HepG2 (cell line): ENCODE data around the gene SLC10A1. TPM values are rescaled to one million over a fixed set of nuclear protein-coding genes. Genes with fewer than 3 reads are reported as not detected.
A peak's percentile ranks its signal among the peaks of the same experiment; 100 is the strongest.

ENCODE experiments used
- AHDC1 ChIP-seq: sonication (generic); formaldehyde crosslinking; IDR thresholded peaks from 2 replicates; pipeline ENCODE4 v1.5.1; 2020; ENCODE audit warnings: mild to moderate bottlenecking, missing genetic modification reagents, borderline replicate concordance
- AHR ChIP-seq: IDR thresholded peaks from 2 replicates; pipeline ENCODE4 v1.6.1; 2018; ENCODE audit warnings: missing genetic modification reagents, missing compliant biosample characterization
- ATF7-NPFF ChIP-seq: sonication (generic); formaldehyde crosslinking; IDR thresholded peaks from 2 replicates; pipeline ENCODE4 v1.8.1; 2023; ENCODE audit warnings: mild to moderate bottlenecking, low read depth, missing genetic modification reagents, moderate library complexity
- ATRX ChIP-seq: sonication (generic); formaldehyde crosslinking; IDR thresholded peaks from 2 replicates; pipeline ENCODE4 v1.4.0; 2020; ENCODE audit warnings: missing genetic modification reagents, borderline replicate concordance
- HDAC1 ChIP-seq: sonication (generic); formaldehyde crosslinking; IDR thresholded peaks from 2 replicates; pipeline ENCODE4 v1.5.1; 2020; ENCODE audit warnings: mild to moderate bottlenecking, missing genetic modification reagents
- HOXD1 ChIP-seq: sonication (generic); formaldehyde crosslinking; IDR thresholded peaks from 2 replicates; pipeline ENCODE4 v1.5.0; 2020; ENCODE audit warnings: missing genetic modification reagents
- MIXL1 ChIP-seq: IDR thresholded peaks from 2 replicates; pipeline ENCODE4 v1.6.1; 2016
- NFIC ChIP-seq: IDR thresholded peaks from 2 replicates; pipeline ENCODE4 v1.6.1; 2012; ENCODE audit warnings: mild to moderate bottlenecking, low read length, inconsistent platforms
- PRMT3 ChIP-seq: sonication (generic); formaldehyde crosslinking; IDR thresholded peaks from 2 replicates; pipeline ENCODE4 v1.8.1; 2022; ENCODE audit warnings: low read depth, mild to moderate bottlenecking, moderate library complexity, missing genetic modification reagents, borderline replicate concordance
- SP140L ChIP-seq: sonication (generic); formaldehyde crosslinking; IDR thresholded peaks from 2 replicates; pipeline ENCODE4 v1.4.0; 2020; ENCODE audit warnings: missing genetic modification reagents, borderline replicate concordance
- TBX2 ChIP-seq: sonication (generic); formaldehyde crosslinking; IDR thresholded peaks from 2 replicates; pipeline ENCODE4 v1.5.0; 2020; ENCODE audit warnings: missing genetic modification reagents, mild to moderate bottlenecking, borderline replicate concordance
- ZKSCAN1 ChIP-seq: fragments of 150-350 bp; IDR thresholded peaks from 2 replicates; pipeline ENCODE4 v1.6.1; 2014; ENCODE audit warnings: low read length
- ZNF3 ChIP-seq: IDR thresholded peaks from 2 replicates; pipeline ENCODE4 v1.7.0; 2017; ENCODE audit warnings: inconsistent platforms
- ZNF556 ChIP-seq: sonication (generic); formaldehyde crosslinking; IDR thresholded peaks from 2 replicates; pipeline ENCODE4 v1.4.0; 2020; ENCODE audit warnings: mild to moderate bottlenecking, missing genetic modification reagents, borderline replicate concordance
- ZNF660 ChIP-seq: sonication (generic); formaldehyde crosslinking; IDR thresholded peaks from 2 replicates; pipeline ENCODE4 v1.5.1; 2020; ENCODE audit warnings: mild to moderate bottlenecking, low read depth, missing genetic modification reagents, borderline replicate concordance
- ZSCAN29 ChIP-seq: sonication (generic); formaldehyde crosslinking; conservative IDR thresholded peaks from 2 replicates; pipeline ENCODE4 v1.4.0; 2020; ENCODE audit warnings: mild to moderate bottlenecking, missing genetic modification reagents
- polyA plus RNA-seq, 8 experiments: library from polyadenylated mRNA; depleted of rRNA in 3 of 8; stranded (reverse) in 7 of 8; unstranded in 1 of 8; fragments of >200 nt; fragmentation: Illumina TruSeq in 4 of 8; extraction: Trizol in 4 of 8; gene quantifications; 2 replicates each; pipeline versions ENCODE4 v1.2.1 to v1.2.3, GENCODE V29; 2011 to 2016; ENCODE audit warnings: low read depth in 4 of 8, missing spikeins in 1 of 8, mixed read lengths in 1 of 8; ENCODE audit not compliant: insufficient read depth in 1 of 8
- total RNA-seq, 5 experiments: library from RNA; depleted of rRNA; stranded (reverse); fragments of >200 nt; fragmentation: Illumina TruSeq; extraction: Trizol; gene quantifications; 2 replicates each; pipeline ENCODE4 v1.2.3, GENCODE V29; 2016; ENCODE audit warnings: low read depth in 1 of 5
- TF ChIP-seq, protein P1 (sequence below): sonication (generic); formaldehyde crosslinking; IDR thresholded peaks from 2 replicates; pipeline ENCODE4 v1.4.0; 2020; ENCODE audit warnings: missing genetic modification reagents, borderline replicate concordance
- TF ChIP-seq, protein P2 (sequence below): sonication (generic); formaldehyde crosslinking; conservative IDR thresholded peaks from 2 replicates; pipeline ENCODE4 v1.4.0; 2020; ENCODE audit warnings: mild to moderate bottlenecking, missing genetic modification reagents, moderate library complexity

The SLC10A1 gene
- total and polyA plus RNA-seq, 2 of the 13 experiments (the other 11 are each of a cell fraction or from before 2014, with no cell fraction given): 0.17 TPM; not detected in 1

DNA sequence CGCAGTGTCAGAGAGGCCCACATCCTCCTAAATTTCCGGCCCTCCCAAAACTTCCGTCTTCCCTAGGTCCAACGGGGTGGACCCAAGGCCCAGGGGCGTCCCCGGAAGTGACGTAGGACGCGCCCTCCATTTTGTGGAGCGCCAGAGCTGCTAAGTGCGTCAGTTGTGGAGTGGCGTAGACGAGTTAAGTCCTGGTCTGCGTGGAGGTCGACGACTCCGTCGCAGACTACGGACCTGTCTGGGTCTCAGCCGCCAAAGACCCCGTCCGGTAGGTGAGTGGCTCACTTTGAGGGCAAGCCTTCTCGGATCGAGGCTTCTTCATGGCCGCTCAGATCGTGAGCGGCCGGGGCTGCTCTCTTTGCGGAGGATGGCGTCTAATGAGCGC is 30.1 kb downstream of the SLC10A1 start, which contains the start of gene SRSF5 (continued):
- TF ChIP-seq ZNF660 (CRISPR knock-in tag) (no peak), ATRX (CRISPR knock-in tag) (no peak), MIXL1 (CRISPR knock-in tag) (peak; percentile 27; the same call in 1 of the 2 replicates), ZSCAN29 (CRISPR knock-in tag) (no peak), HDAC1 (CRISPR knock-in tag) (peak; percentile 90), AHR (CRISPR knock-in tag) (no peak), ZNF3 (CRISPR knock-in tag) (no peak), ZKSCAN1 (no peak), AHDC1 (CRISPR knock-in tag) (0 out of 2 replicates have a peak, but pooled peaks have one; percentile 59), HOXD1 (CRISPR knock-in tag) (no peak), ZNF556 (no peak), SP140L (CRISPR knock-in tag) (0 out of 2 replicates have a peak, but pooled peaks have one; percentile 26), NFIC (no peak), PRMT3 (CRISPR knock-in tag) (peak; percentile 91), ATF7-NPFF (peak; percentile 83), TBX2 (CRISPR knock-in tag) (peak; percentile 81)
- TF ChIP-seq, protein P1, sequence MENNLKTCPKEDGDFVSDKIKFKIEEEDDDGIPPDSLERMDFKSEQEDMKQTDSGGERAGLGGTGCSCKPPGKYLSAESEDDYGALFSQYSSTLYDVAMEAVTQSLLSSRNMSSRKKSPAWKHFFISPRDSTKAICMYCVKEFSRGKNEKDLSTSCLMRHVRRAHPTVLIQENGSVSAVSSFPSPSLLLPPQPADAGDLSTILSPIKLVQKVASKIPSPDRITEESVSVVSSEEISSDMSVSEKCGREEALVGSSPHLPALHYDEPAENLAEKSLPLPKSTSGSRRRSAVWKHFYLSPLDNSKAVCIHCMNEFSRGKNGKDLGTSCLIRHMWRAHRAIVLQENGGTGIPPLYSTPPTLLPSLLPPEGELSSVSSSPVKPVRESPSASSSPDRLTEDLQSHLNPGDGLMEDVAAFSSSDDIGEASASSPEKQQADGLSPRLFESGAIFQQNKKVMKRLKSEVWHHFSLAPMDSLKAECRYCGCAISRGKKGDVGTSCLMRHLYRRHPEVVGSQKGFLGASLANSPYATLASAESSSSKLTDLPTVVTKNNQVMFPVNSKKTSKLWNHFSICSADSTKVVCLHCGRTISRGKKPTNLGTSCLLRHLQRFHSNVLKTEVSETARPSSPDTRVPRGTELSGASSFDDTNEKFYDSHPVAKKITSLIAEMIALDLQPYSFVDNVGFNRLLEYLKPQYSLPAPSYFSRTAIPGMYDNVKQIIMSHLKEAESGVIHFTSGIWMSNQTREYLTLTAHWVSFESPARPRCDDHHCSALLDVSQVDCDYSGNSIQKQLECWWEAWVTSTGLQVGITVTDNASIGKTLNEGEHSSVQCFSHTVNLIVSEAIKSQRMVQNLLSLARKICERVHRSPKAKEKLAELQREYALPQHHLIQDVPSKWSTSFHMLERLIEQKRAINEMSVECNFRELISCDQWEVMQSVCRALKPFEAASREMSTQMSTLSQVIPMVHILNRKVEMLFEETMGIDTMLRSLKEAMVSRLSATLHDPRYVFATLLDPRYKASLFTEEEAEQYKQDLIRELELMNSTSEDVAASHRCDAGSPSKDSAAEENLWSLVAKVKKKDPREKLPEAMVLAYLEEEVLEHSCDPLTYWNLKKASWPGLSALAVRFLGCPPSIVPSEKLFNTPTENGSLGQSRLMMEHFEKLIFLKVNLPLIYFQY (CRISPR knock-in tag): peak; percentile 73; the same call in 1 of the 2 replicates
- TF ChIP-seq, protein P2, sequence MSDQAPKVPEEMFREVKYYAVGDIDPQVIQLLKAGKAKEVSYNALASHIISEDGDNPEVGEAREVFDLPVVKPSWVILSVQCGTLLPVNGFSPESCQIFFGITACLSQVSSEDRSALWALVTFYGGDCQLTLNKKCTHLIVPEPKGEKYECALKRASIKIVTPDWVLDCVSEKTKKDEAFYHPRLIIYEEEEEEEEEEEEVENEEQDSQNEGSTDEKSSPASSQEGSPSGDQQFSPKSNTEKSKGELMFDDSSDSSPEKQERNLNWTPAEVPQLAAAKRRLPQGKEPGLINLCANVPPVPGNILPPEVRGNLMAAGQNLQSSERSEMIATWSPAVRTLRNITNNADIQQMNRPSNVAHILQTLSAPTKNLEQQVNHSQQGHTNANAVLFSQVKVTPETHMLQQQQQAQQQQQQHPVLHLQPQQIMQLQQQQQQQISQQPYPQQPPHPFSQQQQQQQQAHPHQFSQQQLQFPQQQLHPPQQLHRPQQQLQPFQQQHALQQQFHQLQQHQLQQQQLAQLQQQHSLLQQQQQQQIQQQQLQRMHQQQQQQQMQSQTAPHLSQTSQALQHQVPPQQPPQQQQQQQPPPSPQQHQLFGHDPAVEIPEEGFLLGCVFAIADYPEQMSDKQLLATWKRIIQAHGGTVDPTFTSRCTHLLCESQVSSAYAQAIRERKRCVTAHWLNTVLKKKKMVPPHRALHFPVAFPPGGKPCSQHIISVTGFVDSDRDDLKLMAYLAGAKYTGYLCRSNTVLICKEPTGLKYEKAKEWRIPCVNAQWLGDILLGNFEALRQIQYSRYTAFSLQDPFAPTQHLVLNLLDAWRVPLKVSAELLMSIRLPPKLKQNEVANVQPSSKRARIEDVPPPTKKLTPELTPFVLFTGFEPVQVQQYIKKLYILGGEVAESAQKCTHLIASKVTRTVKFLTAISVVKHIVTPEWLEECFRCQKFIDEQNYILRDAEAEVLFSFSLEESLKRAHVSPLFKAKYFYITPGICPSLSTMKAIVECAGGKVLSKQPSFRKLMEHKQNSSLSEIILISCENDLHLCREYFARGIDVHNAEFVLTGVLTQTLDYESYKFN (CRISPR knock-in tag): peak; percentile 82
